Tibial nerve (tissue), 3 donors: ENCODE measurements around the gene CD151.

Source experiments
- POLR2A ChIP-seq, 2 donors: fragments of 450-650 bp; IDR thresholded peaks; one replicate each; pipeline ENCODE4 v1.6.1; 2017; ENCODE audit warnings: antibody characterized with exemption in 2 of 2, mild to moderate bottlenecking in 2 of 2, moderate library complexity in 2 of 2
- TF ChIP-seq, protein P1 (sequence below), 5 experiments: fragments of 200-600 bp in 3 of 5; fragments of 450-650 bp in 2 of 5; sonication (generic) in 3 of 5; IDR thresholded peaks; one replicate each; pipeline ENCODE4 v1.5.1; 2016 to 2019; ENCODE audit warnings: antibody characterized with exemption in 5 of 5, mild to moderate bottlenecking in 3 of 5, moderate library complexity in 2 of 5

DNA sequence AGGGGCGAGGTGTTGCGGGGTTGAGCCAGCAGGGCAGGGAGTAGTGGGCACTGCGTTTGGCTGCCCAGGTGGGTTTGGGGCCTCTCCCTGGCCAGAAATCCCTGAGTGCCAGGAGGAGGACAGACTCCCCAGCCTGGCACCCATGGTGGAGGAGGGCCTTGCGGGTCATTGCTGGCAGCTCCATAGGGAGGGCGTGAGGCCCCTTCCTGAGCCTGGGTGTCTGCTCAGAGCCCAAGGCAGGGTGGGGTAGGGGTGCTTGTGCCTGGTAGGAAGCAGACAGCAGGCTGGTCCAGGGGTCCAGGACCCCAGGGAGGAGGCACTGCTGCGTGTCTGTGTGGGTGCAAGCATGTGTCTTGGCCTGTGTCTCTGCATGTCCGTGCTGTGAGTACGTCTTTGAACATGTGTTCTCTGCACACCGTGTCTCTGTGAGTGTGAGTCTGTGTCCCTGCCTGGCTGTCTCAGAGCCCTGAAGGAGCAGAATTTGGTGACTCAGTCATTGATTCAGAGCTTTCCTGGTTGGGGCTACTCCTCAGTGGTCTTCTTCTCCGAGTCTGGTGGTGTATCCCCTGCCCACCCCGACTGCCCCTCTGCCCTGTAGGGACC, 13.8 kb downstream of the CD151 start:
- TF ChIP-seq, protein P1, sequence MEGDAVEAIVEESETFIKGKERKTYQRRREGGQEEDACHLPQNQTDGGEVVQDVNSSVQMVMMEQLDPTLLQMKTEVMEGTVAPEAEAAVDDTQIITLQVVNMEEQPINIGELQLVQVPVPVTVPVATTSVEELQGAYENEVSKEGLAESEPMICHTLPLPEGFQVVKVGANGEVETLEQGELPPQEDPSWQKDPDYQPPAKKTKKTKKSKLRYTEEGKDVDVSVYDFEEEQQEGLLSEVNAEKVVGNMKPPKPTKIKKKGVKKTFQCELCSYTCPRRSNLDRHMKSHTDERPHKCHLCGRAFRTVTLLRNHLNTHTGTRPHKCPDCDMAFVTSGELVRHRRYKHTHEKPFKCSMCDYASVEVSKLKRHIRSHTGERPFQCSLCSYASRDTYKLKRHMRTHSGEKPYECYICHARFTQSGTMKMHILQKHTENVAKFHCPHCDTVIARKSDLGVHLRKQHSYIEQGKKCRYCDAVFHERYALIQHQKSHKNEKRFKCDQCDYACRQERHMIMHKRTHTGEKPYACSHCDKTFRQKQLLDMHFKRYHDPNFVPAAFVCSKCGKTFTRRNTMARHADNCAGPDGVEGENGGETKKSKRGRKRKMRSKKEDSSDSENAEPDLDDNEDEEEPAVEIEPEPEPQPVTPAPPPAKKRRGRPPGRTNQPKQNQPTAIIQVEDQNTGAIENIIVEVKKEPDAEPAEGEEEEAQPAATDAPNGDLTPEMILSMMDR (IDR thresholded peaks at IDR 0.05) = no peak
- TF ChIP-seq POLR2A (IDR thresholded peaks at IDR 0.05) = no peak
